Lower lobe of right lung (tissue), 2 donors: Measurements from ENCODE around the gene SYT3. TPM values are rescaled to one million over a fixed set of nuclear protein-coding genes. Genes with fewer than 3 reads are reported as not detected.

ENCODE experiments used
- ATAC-seq, 2 donors: fragments of 200-7000 bp; cut with Tn5 transposase; one replicate each; pipeline ENCODE4 v1.9.1; 2020 to 2022; ENCODE audit warnings: mild to moderate bottlenecking in 2 of 2, moderate library complexity in 2 of 2
- DNase-seq: peaks from one replicate; pipeline ENCODE4 v3.0.0-alpha.2; 2020
- H3K27ac ChIP-seq: fragments of 200-600 bp; one replicate; pipeline ENCODE4 v1.8.0; 2022
- H3K27me3 ChIP-seq: fragments of 200-600 bp; one replicate; pipeline ENCODE4 v1.8.0; 2022; ENCODE audit warnings: low read depth
- H3K36me3 ChIP-seq: fragments of 200-600 bp; one replicate; pipeline ENCODE4 v1.8.0; 2022; ENCODE audit warnings: mild to moderate bottlenecking
- H3K4me1 ChIP-seq: fragments of 200-600 bp; one replicate; pipeline ENCODE4 v1.8.0; 2022
- H3K4me3 ChIP-seq: fragments of 200-600 bp; one replicate; pipeline ENCODE4 v1.8.0; 2022; ENCODE audit warnings: mild to moderate bottlenecking
- H3K9me3 ChIP-seq: fragments of 200-600 bp; one replicate; pipeline ENCODE4 v1.8.0; 2022
- CTCF ChIP-seq: fragments of 200-600 bp; IDR thresholded peaks from one replicate; pipeline ENCODE4 v1.8.0; 2022; ENCODE audit warnings: antibody characterized with exemption, mild to moderate bottlenecking
- intact Hi-C: fragments of 100-400 bp; cut with DNase I; formaldehyde crosslinking; loops from one replicate; pipeline ENCODE4 v1.11.0; 2022
- total RNA-seq: library from RNA; stranded (reverse); fragmentation: NEBNext Ultra II Directional; extraction: Animal tissue kit (Norgen Biotek cat#: 25700); gene quantifications from one replicate; pipeline ENCODE4 v1.2.1, GENCODE V29; 2021
- donor health status: DM: no; HTN: yes; CAD: no; lungs with severe emphysema.

Gene SYT3
- total RNA-seq, 1 donor from 2014 or later: 1.2 TPM

- Histone ChIP-seq H3K9me3 (no peaks in the 10 kb centered on the region), H3K27ac (no peak overlapping the region), H3K4me3 (no peak overlapping the region), H3K36me3 (no peaks in the 10 kb centered on the region), H3K27me3 (peaks cover 41% of the 10 kb centered on the region), H3K4me1 (peaks cover 16% of the 10 kb centered on the region)
- ATAC-seq (no peak), DNase-seq (no peak)
- no peak for TF ChIP-seq CTCF
- intact Hi-C loops: no loop called here
These were observed 15.2 kb upstream of the SYT3 start for GRCh38 chr19:50654882-50655281.

- DNase-seq (no peak), ATAC-seq (no peak)
- no peak for TF ChIP-seq CTCF
- H3K4me3 ChIP-seq: no peak overlapping the region
- no peaks in the 10 kb centered on the region for H3K9me3 ChIP-seq
- peaks cover 26% of the 10 kb centered on the region for H3K27me3 ChIP-seq
- H3K4me1 ChIP-seq: no peaks in the 10 kb centered on the region
- intact Hi-C loops: no loop called here
- H3K36me3 ChIP-seq: no peaks in the 10 kb centered on the region
- H3K27ac ChIP-seq: no peak overlapping the region
These were observed 13.0 kb upstream of the SYT3 start for GRCh38 chr19:50652722-50653121.

- intact Hi-C loops: no loop called here
- H3K27me3 ChIP-seq: peaks cover 38% of the 10 kb centered on the region
- ATAC-seq (no peak), DNase-seq (no peak)
- no peaks in the 10 kb centered on the region for H3K4me1 ChIP-seq
- no peak for TF ChIP-seq CTCF
- H3K9me3 ChIP-seq: no peaks in the 10 kb centered on the region
- no peak overlapping the region for H3K4me3 ChIP-seq
- no peak overlapping the region for H3K27ac ChIP-seq
- H3K36me3 ChIP-seq: no peaks in the 10 kb centered on the region
These were observed 11.5 kb upstream of the SYT3 start for GRCh38 chr19:50651174-50651573.

- ATAC-seq: no peak
- peaks cover 38% of the 10 kb centered on the region for H3K27me3 ChIP-seq
- TF ChIP-seq CTCF: no peak
These were observed 10.0 kb upstream of the SYT3 start, which contains the start of gene C19orf81 for GRCh38 chr19:50649433-50650391. TSS of gene C19orf81 (plus strand) at chr19:50649445. CDS start at chr19:50649445, 0 bp downstream.

GRCh38 chr19:50648659-50649058 lies 9.0 kb upstream of the SYT3 start:
- Histone ChIP-seq H3K27me3 (peaks cover 39% of the 10 kb centered on the region), H3K9me3 (no peaks in the 10 kb centered on the region), H3K4me3 (no peak overlapping the region), H3K27ac (no peak overlapping the region), H3K36me3 (no peaks in the 10 kb centered on the region), H3K4me1 (no peaks in the 10 kb centered on the region)
- intact Hi-C loops: no loop called here
- no peak for TF ChIP-seq CTCF
- DNase-seq (no peak), ATAC-seq (no peak)

More at GRCh38 chr19:50649433-50650391, 10.0 kb upstream of the SYT3 start, which contains the start of gene C19orf81:
- Histone ChIP-seq H3K4me1 (no peaks in the 10 kb centered on the region), H3K4me3 (no peak within 1 kb of the TSS), H3K9me3 (no peaks in the 10 kb centered on the region), H3K27ac (no peak within 1 kb of the TSS), H3K36me3 (no peaks in the 10 kb centered on the region)
- intact Hi-C loops: no loop called here
- DNase-seq: no peak
